Endothelial cell of umbilical vein (primary cell): Measurements from ENCODE around the gene TRABD. TPM values are rescaled to one million over a fixed set of nuclear protein-coding genes. Genes with fewer than 3 reads are reported as not detected.
A peak's percentile ranks its signal among the peaks of the same experiment; 100 is the strongest.

Source experiments
- BruUV-seq: library from RNA; stranded (reverse); fragments of 400-500 nt; replicated peaks from 2 replicates; lab custom pipeline; 2021; lab: Mats Ljungman, UMichigan
- CTCF ChIA-PET: fragments of 300-600, 350-600 bp; sonication (Branson Sonifier 250); formaldehyde crosslinking; loops from one replicate; lab custom pipeline; 2021; ENCODE audit warnings: antibody characterized with exemption, inconsistent platforms; lab: Charles Lee
- POLR2A ChIA-PET: fragments of 300-600, 350-600 bp; sonication (Branson Sonifier 250); formaldehyde crosslinking; loops from one replicate; lab custom pipeline; 2021; ENCODE audit warnings: antibody characterized with exemption, inconsistent platforms; lab: Charles Lee
- DNase-seq: peaks from one replicate; pipeline ENCODE4 v3.0.0-alpha.2; 2011; ENCODE audit warnings: low read depth, low spot score
- FAIRE-seq: peaks from 2 replicates; lab custom pipeline; 2011; peaks lifted over from hg19 to GRCh38; lab: Jason Lieb, UNC
- H2AFZ ChIP-seq: 2 replicates; pipeline ENCODE4 v1.6.0; 2012; ENCODE audit warnings: low read depth, low read length, control low read depth, inconsistent platforms
- H3K27ac ChIP-seq: 2 replicates; pipeline ENCODE4 v1.5.1; 2011; ENCODE audit warnings: low read depth, mild to moderate bottlenecking, control low read depth, low read length, moderate library complexity; ENCODE audit not compliant: insufficient read depth
- H3K27me3 ChIP-seq, 2 experiments: 2 replicates each; pipeline versions ENCODE4 v1.6.0 to v1.6.1; 2011; ENCODE audit warnings: low read length in 2 of 2, mixed read lengths in 1 of 2; ENCODE audit not compliant: control insufficient read depth in 2 of 2, insufficient read depth in 2 of 2
- H3K36me3 ChIP-seq, 2 experiments: 2 replicates in 1 of 2; 3 replicates in 1 of 2; pipeline ENCODE4 v1.5.1; 2011; ENCODE audit warnings: low read length in 2 of 2, mild to moderate bottlenecking in 1 of 2, moderate library complexity in 1 of 2; ENCODE audit not compliant: control insufficient read depth in 2 of 2, insufficient read depth in 2 of 2; ENCODE audit errors: extremely low read depth in 1 of 2
- H3K4me1 ChIP-seq: 3 replicates; pipeline ENCODE4 v1.5.1; 2011; ENCODE audit warnings: mild to moderate bottlenecking, low read length; ENCODE audit not compliant: control insufficient read depth, insufficient read depth; ENCODE audit errors: extremely low read depth
- H3K4me2 ChIP-seq: 2 replicates; pipeline ENCODE4 v1.6.1; 2011; ENCODE audit warnings: low read length, control low read depth, mixed read lengths; ENCODE audit not compliant: insufficient read depth
- H3K4me3 ChIP-seq, 3 experiments: fragments of 200-600 bp in 1 of 3; sonication (generic), shearing (Covaris generic) in 1 of 3; replicated peaks in 1 of 3; 2 replicates each; pipeline ENCODE4 v1.5.1; 2011 to 2016; ENCODE audit warnings: control low read depth in 3 of 3, low read length in 3 of 3, mild to moderate bottlenecking in 2 of 3, inconsistent platforms in 1 of 3, low read depth in 1 of 3, moderate library complexity in 1 of 3; ENCODE audit not compliant: insufficient read depth in 1 of 3
- H3K79me2 ChIP-seq: 2 replicates; pipeline ENCODE4 v1.6.0; 2012; ENCODE audit warnings: low read length, inconsistent platforms; ENCODE audit not compliant: control insufficient read depth, insufficient read depth
- H3K9ac ChIP-seq: replicated peaks from 2 replicates; pipeline ENCODE3; 2011; ENCODE audit warnings: low read length, control low read depth; ENCODE audit not compliant: insufficient read depth; ENCODE audit errors: extremely low read depth
- H3K9me1 ChIP-seq: replicated peaks from 3 replicates; pipeline ENCODE4 v1.6.0; 2011; ENCODE audit warnings: mild to moderate bottlenecking, low read length; ENCODE audit not compliant: control insufficient read depth, insufficient read depth; ENCODE audit errors: extremely low read depth
- H3K9me3 ChIP-seq: replicated peaks from 2 replicates; pipeline ENCODE4 v1.5.1; 2012; ENCODE audit warnings: low read length, inconsistent platforms; ENCODE audit not compliant: control insufficient read depth, insufficient read depth
- H4K20me1 ChIP-seq: replicated peaks from 2 replicates; pipeline ENCODE3; 2011; ENCODE audit warnings: mild to moderate bottlenecking, low read length; ENCODE audit not compliant: control insufficient read depth, insufficient read depth; ENCODE audit errors: extremely low read depth
- JUN ChIP-seq: IDR thresholded peaks from 2 replicates; pipeline ENCODE4 v1.6.1; 2011; ENCODE audit warnings: borderline replicate concordance, low read depth; ENCODE audit not compliant: insufficient read length, insufficient read depth
- MYC ChIP-seq: IDR thresholded peaks from one replicate; pipeline ENCODE4 v1.6.1; 2011; ENCODE audit warnings: mild to moderate bottlenecking, low read depth, low read length
- POLR2A ChIP-seq: IDR thresholded peaks from 2 replicates; pipeline ENCODE4 v1.6.1; 2012; ENCODE audit warnings: low read depth, mild to moderate bottlenecking, control low read depth, low read length
- POLR2AphosphoS5 ChIP-seq: IDR thresholded peaks from 2 replicates; pipeline ENCODE4 v1.6.1; 2012; ENCODE audit warnings: low read depth, mild to moderate bottlenecking, control low read depth, low read length, moderate library complexity; ENCODE audit not compliant: insufficient read depth
- dilution Hi-C: fragments of 300-500 bp; cut with MboI; formaldehyde crosslinking; loops from one replicate; pipeline ENCODE4 v1.15.0; 2019; ENCODE audit warnings: low sequenced_read_pairs; ENCODE audit not compliant: extremely low pct_ligation_motif_present
- intact Hi-C: fragments of 100-400 bp; cut with micrococcal nuclease; formaldehyde crosslinking; loops from one replicate; pipeline ENCODE4 v1.10.0; 2022
- polyA plus RNA-seq, 4 experiments: library from polyadenylated mRNA; depleted of rRNA in 3 of 4; stranded (reverse) in 3 of 4; unstranded in 1 of 4; fragments of >200 nt; gene quantifications; 2 replicates each; pipeline versions ENCODE4 v1.2.1 to v1.2.3, GENCODE V29; 2011 to 2012; ENCODE audit warnings: missing spikeins in 1 of 4
- total RNA-seq: library from RNA; stranded (reverse); gene quantifications from 2 replicates; pipeline ENCODE4 v1.2.3, GENCODE V29; 2021
- TF ChIP-seq, protein P1 (sequence below), 2 donors: IDR thresholded peaks; 1 replicate in 1 of 2; 2 replicates in 1 of 2; pipeline ENCODE4 v1.5.1; 2011; ENCODE audit warnings: low read length in 2 of 2, mild to moderate bottlenecking in 2 of 2, moderate library complexity in 2 of 2, control low read depth in 1 of 2, inconsistent platforms in 1 of 2, low read depth in 1 of 2; ENCODE audit not compliant: insufficient read depth in 1 of 2; ENCODE audit errors: extremely low read depth in 1 of 2

Gene TRABD
- total and polyA plus RNA-seq, 2 donors (not counting 3 experiments of a cell fraction or from before 2014, with no cell fraction given), result 46.8 to 48.4 TPM

DNA sequence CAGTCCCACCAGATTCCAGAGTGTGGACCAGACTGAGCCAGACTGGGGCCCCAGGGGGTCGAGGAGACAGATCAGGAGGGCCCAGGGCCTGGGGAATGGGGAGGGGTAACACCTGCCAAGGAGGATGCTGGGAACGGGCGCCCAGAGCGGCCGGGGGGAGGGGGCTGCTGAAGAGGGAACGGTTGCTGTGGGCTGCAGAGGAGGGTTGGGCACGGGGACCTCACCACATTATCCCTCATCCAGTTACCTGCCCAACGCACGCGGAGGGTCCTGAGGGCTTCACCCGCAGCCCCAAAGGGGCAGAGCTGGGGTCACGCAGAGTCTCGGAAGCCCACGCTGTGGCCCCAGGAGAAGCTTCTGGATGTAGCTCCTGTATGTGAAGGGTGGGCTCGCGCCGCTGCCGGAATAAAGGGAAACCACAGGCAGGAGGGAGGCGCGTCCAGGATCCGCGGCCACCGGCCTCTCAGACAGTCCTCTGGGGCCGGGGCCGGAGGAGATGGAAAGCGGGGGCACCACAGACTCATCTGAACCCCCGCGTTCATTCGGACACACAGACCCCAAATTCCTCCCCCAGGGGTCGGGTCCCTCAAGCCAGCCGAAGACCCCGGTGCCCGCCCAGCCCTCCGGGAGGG, 14.2 kb downstream of the TRABD start:
- peak overlapping the region; percentile 58 to 75 (median 65) for H3K4me3 ChIP-seq
- peaks cover 18% of the 10 kb centered on the region for H3K4me1 ChIP-seq
- peak overlapping the region; percentile 86 for H3K4me2 ChIP-seq
- ChIA-PET POLR2A (no interaction called here), CTCF (no interaction called here)
- H3K79me2 ChIP-seq, result peaks cover 26% of the 10 kb centered on the region
- H4K20me1 ChIP-seq, result no peaks in the 10 kb centered on the region
- peaks cover 2 to 11% of the 10 kb centered on the region in 2 experiments for H3K36me3 ChIP-seq
- no peaks in the 10 kb centered on the region for H3K9me1 ChIP-seq
- dilution Hi-C loops (no loop called here), intact Hi-C loops (loop anchor here (2.0 to 10.0 kb wide), 3 partner anchors 13 to 225 kb away; no protein-coding TSS in a partner anchor)
- no peak for TF ChIP-seq JUN
- peak; percentile 28 for TF ChIP-seq POLR2A
- TF ChIP-seq MYC, result no peak
- TF ChIP-seq, protein P1, sequence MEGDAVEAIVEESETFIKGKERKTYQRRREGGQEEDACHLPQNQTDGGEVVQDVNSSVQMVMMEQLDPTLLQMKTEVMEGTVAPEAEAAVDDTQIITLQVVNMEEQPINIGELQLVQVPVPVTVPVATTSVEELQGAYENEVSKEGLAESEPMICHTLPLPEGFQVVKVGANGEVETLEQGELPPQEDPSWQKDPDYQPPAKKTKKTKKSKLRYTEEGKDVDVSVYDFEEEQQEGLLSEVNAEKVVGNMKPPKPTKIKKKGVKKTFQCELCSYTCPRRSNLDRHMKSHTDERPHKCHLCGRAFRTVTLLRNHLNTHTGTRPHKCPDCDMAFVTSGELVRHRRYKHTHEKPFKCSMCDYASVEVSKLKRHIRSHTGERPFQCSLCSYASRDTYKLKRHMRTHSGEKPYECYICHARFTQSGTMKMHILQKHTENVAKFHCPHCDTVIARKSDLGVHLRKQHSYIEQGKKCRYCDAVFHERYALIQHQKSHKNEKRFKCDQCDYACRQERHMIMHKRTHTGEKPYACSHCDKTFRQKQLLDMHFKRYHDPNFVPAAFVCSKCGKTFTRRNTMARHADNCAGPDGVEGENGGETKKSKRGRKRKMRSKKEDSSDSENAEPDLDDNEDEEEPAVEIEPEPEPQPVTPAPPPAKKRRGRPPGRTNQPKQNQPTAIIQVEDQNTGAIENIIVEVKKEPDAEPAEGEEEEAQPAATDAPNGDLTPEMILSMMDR (IDR thresholded peaks at IDR 0.05; ENCODE audit: extremely low read depth in 1 of 2, insufficient read depth in 1 of 2, low read depth in 1 of 2, low read length in 2 of 2), result no peak
- peak; percentile 36 for TF ChIP-seq POLR2AphosphoS5
- no peaks in the 10 kb centered on the region for H3K9me3 ChIP-seq
- peak overlapping the region; percentile 60 for H3K27ac ChIP-seq
- BruUV-seq, result no TSS peak
- DNase-seq (no peak), FAIRE-seq (no peak)
- H3K9ac ChIP-seq, result peak overlapping the region; percentile 69
- peak overlapping the region; percentile 91 for H2AFZ ChIP-seq
- H3K27me3 ChIP-seq, result no peaks in the 10 kb centered on the region
